ENCODE data around the gene ZNF780A.

ZNF780A gene

GRCh38 chr19:40035996-40036395 lies 54.7 kb downstream of the ZNF780A start:
- TF ChIP-seq TOX (CRISPR knock-in tag; IDR thresholded peaks at IDR 0.05; ENCODE audit: borderline replicate concordance) (no peak), CSRNP3 (CRISPR knock-in tag; IDR thresholded peaks at IDR 0.05) (no peak), RARB (CRISPR knock-in tag; IDR thresholded peaks at IDR 0.05) (no peak), POU6F1 (CRISPR knock-in tag; IDR thresholded peaks at IDR 0.05; ENCODE audit: borderline replicate concordance, low read depth) (no peak), ZC3H10 (CRISPR knock-in tag; IDR thresholded peaks at IDR 0.05) (no peak), GLIS3 (CRISPR knock-in tag; IDR thresholded peaks at IDR 0.05) (no peak), PPARA (CRISPR knock-in tag; IDR thresholded peaks at IDR 0.05; ENCODE audit: borderline replicate concordance) (no peak), TCF4 (CRISPR knock-in tag; IDR thresholded peaks at IDR 0.05; ENCODE audit: borderline replicate concordance) (no peak), ZFP30 (CRISPR knock-in tag; IDR thresholded peaks at IDR 0.05) (no peak), ZNF8 (CRISPR knock-in tag; IDR thresholded peaks at IDR 0.05) (no peak)
- no peak for ATAC-seq

- TF ChIP-seq ZNF8 (CRISPR knock-in tag; IDR thresholded peaks at IDR 0.05) (no peak), PATZ1 (CRISPR knock-in tag; IDR thresholded peaks at IDR 0.05; ENCODE audit: borderline replicate concordance) (no peak), TCF4 (CRISPR knock-in tag; IDR thresholded peaks at IDR 0.05; ENCODE audit: borderline replicate concordance) (no peak), BACH2 (CRISPR knock-in tag; IDR thresholded peaks at IDR 0.05; ENCODE audit: borderline replicate concordance) (no peak), ZNF565 (CRISPR knock-in tag; conservative IDR thresholded peaks at IDR 0.05; ENCODE audit: low read depth) (no peak), ZFP30 (CRISPR knock-in tag; IDR thresholded peaks at IDR 0.05) (no peak), CSDC2 (CRISPR knock-in tag; IDR thresholded peaks at IDR 0.05) (no peak), TSHZ2 (CRISPR knock-in tag; IDR thresholded peaks at IDR 0.05) (no peak), CREB5 (CRISPR knock-in tag; IDR thresholded peaks at IDR 0.05; ENCODE audit: low read depth) (no peak), TOX (CRISPR knock-in tag; IDR thresholded peaks at IDR 0.05; ENCODE audit: borderline replicate concordance) (no peak), ZFP3 (CRISPR knock-in tag; IDR thresholded peaks at IDR 0.05) (no peak), PPARA (CRISPR knock-in tag; IDR thresholded peaks at IDR 0.05; ENCODE audit: borderline replicate concordance) (no peak), GLIS3 (CRISPR knock-in tag; IDR thresholded peaks at IDR 0.05) (no peak), POU6F1 (CRISPR knock-in tag; IDR thresholded peaks at IDR 0.05; ENCODE audit: borderline replicate concordance, low read depth) (no peak), CSRNP3 (CRISPR knock-in tag; IDR thresholded peaks at IDR 0.05) (no peak), ESRRG (CRISPR knock-in tag; IDR thresholded peaks at IDR 0.05) (no peak)
- no peak for ATAC-seq
Measured at GRCh38 chr19:40033989-40034560, 56.7 kb downstream of the ZNF780A start.

Measured in SK-N-SH treated with all-trans-retinoic acid at 6 μM for 48 hours (cell line).